Transverse colon (tissue), 4 donors: ENCODE data around the gene FAM170B. TPM values are rescaled to one million over a fixed set of nuclear protein-coding genes. Genes with fewer than 3 reads are reported as not detected.

ENCODE experiments used
- DNase-seq: peaks from one replicate; pipeline ENCODE4 v3.0.0-alpha.2; 2019
- H3K27ac ChIP-seq, 4 donors: fragments of 200-600 bp; sonication (generic); 2 replicates each; pipeline ENCODE4 v1.5.1; 2016 to 2018; ENCODE audit warnings: inconsistent platforms in 4 of 4
- H3K27me3 ChIP-seq: fragments of 200-600 bp; sonication (generic); 2 replicates; pipeline ENCODE4 v1.5.1; 2017; ENCODE audit warnings: inconsistent platforms
- H3K36me3 ChIP-seq, 4 donors: fragments of 200-600 bp; sonication (generic); 2 replicates each; pipeline ENCODE4 v1.5.1; 2017 to 2019; ENCODE audit warnings: inconsistent platforms in 4 of 4
- H3K4me1 ChIP-seq, 4 donors: fragments of 200-600 bp; sonication (generic); 2 replicates each; pipeline ENCODE4 v1.5.1; 2017 to 2020; ENCODE audit warnings: inconsistent platforms in 4 of 4
- H3K4me3 ChIP-seq, 4 donors: fragments of 200-600 bp; sonication (generic); 1 replicate in 1 of 4; 2 replicates in 3 of 4; pipeline versions ENCODE4 v1.5.1 to v1.6.1; 2017 to 2019; ENCODE audit warnings: inconsistent platforms in 4 of 4
- H3K9me3 ChIP-seq, 2 donors: fragments of 200-600 bp; sonication (generic); 2 replicates each; pipeline ENCODE4 v1.5.1; 2017 to 2019; ENCODE audit warnings: inconsistent platforms in 2 of 2
- EP300 ChIP-seq: sonication (generic); formaldehyde crosslinking; IDR thresholded peaks from one replicate; pipeline ENCODE4 v1.6.1; 2017; ENCODE audit warnings: antibody characterized with exemption, low read depth
- POLR2A ChIP-seq: fragments of 450-650 bp; IDR thresholded peaks from one replicate; pipeline ENCODE4 v1.6.1; 2016; ENCODE audit warnings: antibody characterized with exemption, mild to moderate bottlenecking, moderate library complexity
- POLR2AphosphoS5 ChIP-seq, 3 donors: sonication (generic); formaldehyde crosslinking; IDR thresholded peaks; one replicate each; pipeline ENCODE4 v1.6.1; 2016; ENCODE audit warnings: antibody characterized with exemption in 3 of 3
- WGBS, 2 donors: methylation state at CpG; one replicate each; pipeline ENCODE4 v1.1.5; 2018; ENCODE audit warnings: low coverage in 1 of 2; 5-methylcytosine and 5-hydroxymethylcytosine counted together
- in situ Hi-C, 4 donors: fragments of 200-750 bp; cut with MboI; loops; one replicate each; pipeline versions ENCODE4 v1.15.0 to v1.15.1; 2017; ENCODE audit warnings: low sequenced_read_pairs in 3 of 4, low pct_ligation_motif_present in 1 of 4, low pct_unique_long_range_greater_than_20kb in 1 of 4
- intact Hi-C: fragments of 100-400 bp; cut with DNase I; formaldehyde crosslinking; loops from one replicate; pipeline ENCODE4 v1.15.1; 2023; ENCODE audit warnings: low total_unique reads
- total RNA-seq, 4 donors: library from RNA; depleted of rRNA; stranded (reverse); fragments of >200 nt; gene quantifications; one replicate each; pipeline ENCODE4 v1.1.0, GENCODE V29; 2016
- TF ChIP-seq, protein P1 (sequence below), 5 experiments: fragments of 200-600 bp in 3 of 5; fragments of 450-650 bp in 2 of 5; sonication (generic) in 3 of 5; IDR thresholded peaks; 1 replicate in 2 of 5; 2 replicates in 3 of 5; pipeline ENCODE4 v1.5.1; 2016 to 2017; ENCODE audit warnings: antibody characterized with exemption in 5 of 5, inconsistent platforms in 3 of 5, mild to moderate bottlenecking in 2 of 5, moderate library complexity in 1 of 5

Gene FAM170B
- total RNA-seq, 4 donors from 2014 or later, result not detected

DNA sequence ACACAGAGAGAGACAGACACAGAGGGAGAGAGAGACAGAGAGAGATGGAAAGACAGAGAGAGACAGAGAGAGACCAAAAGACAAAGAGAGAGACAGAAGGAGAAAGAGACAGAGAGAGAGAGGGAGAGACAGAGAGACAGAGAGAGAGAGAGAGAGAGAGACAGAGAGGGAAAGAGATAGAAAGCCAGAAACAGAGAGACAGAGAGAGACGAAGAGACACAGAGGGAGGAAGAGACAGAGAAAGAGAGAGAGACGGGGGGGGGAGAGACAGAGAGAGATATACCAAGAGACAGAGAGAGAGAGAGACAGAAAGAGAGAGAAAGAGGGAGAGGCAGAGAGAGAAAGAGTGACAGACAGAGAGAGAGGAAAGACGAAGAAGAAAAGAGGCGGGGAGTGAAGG, 28.7 kb downstream of the FAM170B start:
- Histone ChIP-seq H3K9me3 (no peaks in the 10 kb centered on the region), H3K27ac (no peak overlapping the region), H3K4me3 (no peak overlapping the region), H3K36me3 (no peaks in the 10 kb centered on the region), H3K27me3 (no peaks in the 10 kb centered on the region), H3K4me1 (peaks cover 0 to 11% (median 4%) of the 10 kb centered on the region in 4 donors)
- WGBS, 2 donors, result 61 to 76% methylated on average over 4 of the region's 4 CpGs
- DNase-seq, result no peak
- no peak for TF ChIP-seq EP300
- no peak for TF ChIP-seq POLR2AphosphoS5 (IDR thresholded peaks at IDR 0.05)
- TF ChIP-seq POLR2A, result no peak
- TF ChIP-seq, protein P1, sequence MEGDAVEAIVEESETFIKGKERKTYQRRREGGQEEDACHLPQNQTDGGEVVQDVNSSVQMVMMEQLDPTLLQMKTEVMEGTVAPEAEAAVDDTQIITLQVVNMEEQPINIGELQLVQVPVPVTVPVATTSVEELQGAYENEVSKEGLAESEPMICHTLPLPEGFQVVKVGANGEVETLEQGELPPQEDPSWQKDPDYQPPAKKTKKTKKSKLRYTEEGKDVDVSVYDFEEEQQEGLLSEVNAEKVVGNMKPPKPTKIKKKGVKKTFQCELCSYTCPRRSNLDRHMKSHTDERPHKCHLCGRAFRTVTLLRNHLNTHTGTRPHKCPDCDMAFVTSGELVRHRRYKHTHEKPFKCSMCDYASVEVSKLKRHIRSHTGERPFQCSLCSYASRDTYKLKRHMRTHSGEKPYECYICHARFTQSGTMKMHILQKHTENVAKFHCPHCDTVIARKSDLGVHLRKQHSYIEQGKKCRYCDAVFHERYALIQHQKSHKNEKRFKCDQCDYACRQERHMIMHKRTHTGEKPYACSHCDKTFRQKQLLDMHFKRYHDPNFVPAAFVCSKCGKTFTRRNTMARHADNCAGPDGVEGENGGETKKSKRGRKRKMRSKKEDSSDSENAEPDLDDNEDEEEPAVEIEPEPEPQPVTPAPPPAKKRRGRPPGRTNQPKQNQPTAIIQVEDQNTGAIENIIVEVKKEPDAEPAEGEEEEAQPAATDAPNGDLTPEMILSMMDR (IDR thresholded peaks at IDR 0.05), result no peak
- intact Hi-C loops, result no loop called here
- in situ Hi-C loops, result no loop called here

GRCh38 chr10:49104323-49104722, 29.5 kb downstream of the FAM170B start:
- no peak for DNase-seq
- Histone ChIP-seq H3K4me3 (no peak overlapping the region), H3K36me3 (no peaks in the 10 kb centered on the region), H3K27ac (no peak overlapping the region), H3K9me3 (no peaks in the 10 kb centered on the region), H3K27me3 (no peaks in the 10 kb centered on the region), H3K4me1 (peaks cover 0 to 11% (median 4%) of the 10 kb centered on the region in 4 donors)
- TF ChIP-seq POLR2AphosphoS5 (IDR thresholded peaks at IDR 0.05), result no peak
- TF ChIP-seq, protein P1 (IDR thresholded peaks at IDR 0.05), result no peak
- no peak for TF ChIP-seq POLR2A
- no peak for TF ChIP-seq EP300
- 71 to 89% methylated on average over 2 to 5 of the region's 5 CpGs for WGBS, 2 donors
- in situ Hi-C loops, result no loop called here
- intact Hi-C loops, result no loop called here

GRCh38 chr10:49103761-49104160, 30.1 kb downstream of the FAM170B start:
- Histone ChIP-seq H3K27ac (no peak overlapping the region), H3K27me3 (no peaks in the 10 kb centered on the region), H3K4me3 (no peak overlapping the region), H3K4me1 (peaks cover 0 to 11% (median 3%) of the 10 kb centered on the region in 4 donors), H3K36me3 (no peaks in the 10 kb centered on the region), H3K9me3 (no peaks in the 10 kb centered on the region)
- 82% methylated on average over 4 of the region's 4 CpGs; no CpG with 5 or more reads in 1 of the 2 donors for WGBS, 2 donors
- in situ Hi-C loops (no loop called here), intact Hi-C loops (no loop called here)
- TF ChIP-seq POLR2AphosphoS5 (IDR thresholded peaks at IDR 0.05) (no peak), POLR2A (no peak), EP300 (no peak)
- TF ChIP-seq, protein P1 (IDR thresholded peaks at IDR 0.05), result no peak
- DNase-seq, result no peak

GRCh38 chr10:49099046-49099445, 34.8 kb downstream of the FAM170B start:
- Histone ChIP-seq H3K4me3 (no peak overlapping the region), H3K36me3 (no peaks in the 10 kb centered on the region), H3K27ac (no peak overlapping the region), H3K9me3 (no peaks in the 10 kb centered on the region), H3K27me3 (no peaks in the 10 kb centered on the region), H3K4me1 (no peaks in the 10 kb centered on the region)
- in situ Hi-C loops (no loop called here), intact Hi-C loops (no loop called here)
- DNase-seq, result no peak
- TF ChIP-seq POLR2AphosphoS5 (IDR thresholded peaks at IDR 0.05) (no peak), POLR2A (no peak), EP300 (no peak)
- TF ChIP-seq, protein P1 (IDR thresholded peaks at IDR 0.05), result no peak
- 72 to 79% methylated on average over 8 of the region's 8 CpGs for WGBS, 2 donors
